Hematopoietic multipotent progenitor cell (in vitro differentiated cells): ENCODE measurements around the gene NCOA3. TPM values are rescaled to one million over a fixed set of nuclear protein-coding genes. Genes with fewer than 3 reads are reported as not detected.
A peak's percentile ranks its signal among the peaks of the same experiment; 100 is the strongest.
"Not testable (repeated sequence)": the region's sequence is repeated elsewhere in the genome, so short reads cannot be mapped to it uniquely, and the experiment has no call there.

ENCODE experiments used
- DNase-seq, 3 donors: peaks; one replicate each; pipeline ENCODE4 v3.0.0-alpha.2; 2011 to 2015; ENCODE audit warnings: low read depth in 2 of 3, low spot score in 2 of 3
- total RNA-seq: library from RNA; depleted of rRNA; stranded (reverse); fragments of >200 nt; gene quantifications from one replicate; pipeline ENCODE4 v1.2.3, GENCODE V29; 2012

NCOA3 gene
- total RNA-seq, 1 donor, result 24.8 TPM

DNA sequence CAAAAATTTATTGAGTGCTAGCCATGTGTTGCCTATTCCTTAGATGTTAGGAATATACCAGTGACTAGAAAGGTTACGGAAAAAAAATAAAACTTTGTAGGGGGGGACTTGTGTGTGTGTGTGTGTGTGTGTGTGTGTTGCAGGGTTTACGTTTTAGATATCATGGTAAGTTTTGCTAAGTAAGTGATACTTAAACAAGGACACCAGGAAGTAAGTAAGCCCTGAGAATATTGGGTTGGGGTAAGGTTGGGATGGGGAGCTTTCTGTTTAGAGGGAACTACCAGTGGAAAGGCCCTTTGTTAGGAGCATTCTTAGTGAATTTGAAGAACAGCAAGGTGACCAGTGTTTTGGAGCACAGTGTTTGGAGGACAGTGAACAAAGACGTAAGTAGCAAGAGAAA lies 30.3 kb downstream of the NCOA3 start:
- no peak for DNase-seq

GRCh38 chr20:47533518-47534062 lies 31.9 kb downstream of the NCOA3 start:
- no peak for DNase-seq

DNA sequence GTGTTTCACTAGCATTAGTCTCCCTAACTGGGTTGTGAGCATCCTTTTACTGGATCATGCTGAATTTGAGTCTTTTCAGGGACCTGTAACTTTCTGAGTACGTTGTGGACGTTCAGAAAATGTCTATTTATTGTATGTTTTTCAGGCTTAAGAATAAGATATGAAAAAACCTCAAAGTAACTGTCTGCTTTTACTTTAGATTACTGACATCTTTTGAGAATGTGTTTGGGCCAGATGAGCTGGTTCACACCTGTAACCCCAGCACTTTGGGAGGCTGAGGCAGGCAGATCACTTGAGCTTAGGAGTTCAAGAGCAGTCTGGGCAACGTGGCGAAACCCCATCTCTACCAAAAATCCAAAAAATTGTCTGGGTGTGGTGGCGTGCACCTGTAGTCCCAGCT lies 32.7 kb downstream of the NCOA3 start:
- DNase-seq, result no peak

DNA sequence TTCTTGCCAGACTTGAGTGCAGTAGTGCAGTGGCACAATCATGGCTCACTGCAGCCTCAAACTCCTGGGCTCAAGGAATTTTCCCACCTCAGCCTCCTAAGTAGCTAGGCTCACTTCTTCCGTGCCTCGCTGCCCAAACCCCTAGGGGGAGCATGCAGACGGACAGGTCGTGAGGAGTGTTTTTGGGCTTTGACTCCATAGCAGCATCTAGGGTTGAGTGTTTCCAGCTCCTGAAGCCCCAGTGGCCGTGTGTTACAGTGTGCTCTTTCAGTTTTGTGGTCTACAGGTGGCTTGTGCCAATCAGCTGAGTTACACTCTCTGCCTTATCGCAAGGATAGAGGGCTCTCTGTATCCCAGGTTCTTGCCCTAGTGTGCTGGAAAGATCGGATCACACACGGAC lies 33.4 kb downstream of the NCOA3 start:
- no peak for DNase-seq

DNA sequence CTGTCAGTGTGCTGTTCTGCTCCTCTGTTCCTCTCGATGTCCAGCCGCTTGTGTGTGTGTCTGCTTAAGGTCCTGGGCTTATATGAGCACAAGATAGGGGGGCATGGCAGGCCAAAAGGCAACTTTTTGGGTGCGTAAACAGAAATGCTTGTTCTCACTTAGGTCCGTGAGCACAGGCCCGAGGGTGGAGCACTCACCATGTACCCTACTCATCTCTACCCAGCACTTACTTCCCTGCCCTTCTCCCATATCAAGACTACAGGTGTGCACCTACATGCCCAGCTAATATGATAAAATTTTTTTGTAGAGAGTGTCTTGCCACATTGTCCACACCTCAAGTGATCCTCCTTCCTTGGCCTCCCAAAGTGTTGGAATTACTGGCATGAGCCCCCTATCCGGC lies 34.3 kb downstream of the NCOA3 start:
- DNase-seq, result no peak

DNA sequence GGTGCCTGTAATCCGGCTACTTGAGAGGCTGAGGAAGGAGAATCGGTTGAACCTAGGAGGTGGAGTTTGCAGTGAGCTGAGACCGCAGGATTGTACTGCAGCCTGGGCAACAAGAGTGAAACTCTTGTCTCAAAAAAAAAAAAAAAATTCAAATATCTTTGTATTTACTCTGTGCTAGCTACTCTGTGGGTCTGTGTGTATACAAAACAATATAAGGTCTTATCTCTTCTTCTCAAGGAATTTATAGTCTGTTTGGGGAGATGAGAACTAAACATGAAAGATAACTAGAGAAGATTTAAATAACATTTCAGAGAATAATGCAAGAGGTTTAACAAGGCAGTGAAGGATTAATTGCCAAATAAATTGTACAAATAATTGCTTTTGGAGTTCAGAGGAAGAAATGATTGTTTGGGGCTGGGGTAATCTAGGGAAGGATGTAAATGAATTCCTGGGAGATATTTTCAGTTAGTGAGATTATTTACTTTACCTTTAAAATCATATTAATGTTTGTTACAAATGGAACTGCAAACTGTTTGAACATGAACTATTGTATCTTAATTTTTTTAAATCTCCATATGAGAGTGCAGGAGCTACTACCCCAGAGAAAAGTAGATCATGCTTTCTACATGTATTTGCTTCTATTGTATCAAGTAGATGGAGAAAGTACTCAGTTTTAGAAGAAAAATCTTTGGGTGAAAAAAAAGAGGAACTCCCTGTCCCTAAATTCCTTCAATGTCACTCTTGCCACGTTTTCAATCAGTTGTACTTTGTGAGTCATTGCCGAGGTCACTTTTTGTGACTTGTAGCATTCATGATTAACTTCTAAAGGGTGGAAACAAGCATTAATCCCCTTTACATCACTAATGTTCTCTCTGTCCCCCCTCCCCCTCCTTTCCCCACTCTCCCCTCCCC lies 39.0 kb downstream of the NCOA3 start:
- DNase-seq, result peak in 2 of 3 donors; percentile 67 to 78

GRCh38 chr20:47541355-47541922 lies 39.8 kb downstream of the NCOA3 start:
- no peak for DNase-seq

GRCh38 chr20:47543006-47543431 lies 41.3 kb downstream of the NCOA3 start:
- DNase-seq, result no peak

- DNase-seq, result no peak
These were observed 42.6 kb downstream of the NCOA3 start for GRCh38 chr20:47544240-47544639.

DNA sequence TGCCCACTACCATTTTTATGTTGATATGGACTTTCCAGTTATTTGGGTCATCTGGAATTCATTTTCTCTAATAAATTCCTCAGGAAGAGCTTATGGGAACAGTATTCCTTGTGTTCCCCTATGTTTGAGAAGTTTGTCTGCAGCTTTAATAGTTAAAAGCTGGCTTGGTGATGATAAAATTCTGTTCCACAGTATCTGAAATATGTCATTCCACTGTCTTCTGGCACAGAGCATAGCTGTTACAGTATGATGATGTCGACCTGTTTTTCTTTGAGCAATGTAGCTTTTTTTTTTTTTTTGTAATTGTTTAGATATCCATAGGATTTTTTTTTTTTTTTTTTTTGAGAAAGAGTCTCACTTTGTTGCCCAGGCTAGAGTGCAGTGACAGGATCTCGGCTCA lies 43.2 kb downstream of the NCOA3 start:
- no peak for DNase-seq

- DNase-seq, result no peak
These were observed 43.8 kb downstream of the NCOA3 start for GRCh38 chr20:47545499-47545898.

GRCh38 chr20:47546184-47547033 lies 44.7 kb downstream of the NCOA3 start:
- no peak for DNase-seq

DNA sequence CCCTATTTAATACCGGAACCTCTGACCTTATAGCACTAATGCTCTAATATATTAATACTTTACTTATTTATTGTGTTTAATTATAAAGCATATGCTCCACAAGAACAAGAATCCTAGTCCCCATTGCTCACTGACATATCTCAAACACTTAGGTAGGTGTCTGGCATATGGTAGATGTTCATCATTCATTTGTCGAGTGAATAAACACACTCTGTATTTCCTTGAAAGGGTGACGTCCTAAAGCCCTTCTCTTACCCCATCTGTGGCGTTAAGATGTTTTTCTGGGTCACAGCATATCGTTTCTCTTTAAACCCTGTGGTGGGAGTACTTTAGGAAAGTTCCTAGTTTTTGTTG lies 45.3 kb downstream of the NCOA3 start:
- no peak for DNase-seq

DNA sequence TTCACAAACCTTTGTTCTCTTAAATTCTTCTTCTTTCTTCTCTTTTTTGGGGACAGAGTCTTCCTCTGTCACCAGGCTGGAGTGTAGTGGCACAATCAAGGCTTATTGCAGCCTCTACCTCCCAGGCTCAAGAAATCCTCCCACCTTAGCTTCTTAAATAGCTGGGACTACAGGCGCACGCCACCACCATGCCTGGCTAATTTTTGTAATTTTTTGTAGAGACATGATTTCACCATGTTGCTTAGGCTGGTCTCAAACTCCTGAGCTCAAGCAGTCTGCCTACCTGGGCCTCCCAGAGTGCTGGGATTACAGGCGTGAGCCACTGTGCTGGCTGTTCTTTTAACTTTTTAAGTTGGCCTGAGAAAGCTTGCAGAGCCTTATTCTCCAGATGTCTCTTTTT lies 48.0 kb downstream of the NCOA3 start:
- DNase-seq, result no peak

DNA sequence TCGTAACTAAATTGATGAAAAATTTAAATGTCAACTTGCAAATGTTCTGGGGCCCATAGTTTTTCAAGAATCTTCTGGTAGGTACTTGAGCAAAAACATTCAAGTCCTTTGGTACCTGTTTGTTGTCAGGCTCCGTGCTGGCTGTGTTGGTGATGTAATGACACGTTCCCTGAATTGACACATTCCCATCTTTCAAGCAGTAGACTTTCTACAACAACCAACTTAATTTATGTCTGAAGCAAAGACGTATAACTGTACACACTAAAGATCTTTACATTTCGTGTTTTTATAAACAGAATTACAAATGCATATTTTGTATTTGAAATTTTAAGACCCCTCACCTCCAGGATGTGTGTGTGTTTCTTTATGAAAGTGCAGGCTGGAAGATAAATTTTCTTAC lies 49.5 kb downstream of the NCOA3 start:
- no peak for DNase-seq

GRCh38 chr20:47551841-47552240 lies 50.2 kb downstream of the NCOA3 start:
- no peak for DNase-seq

DNA sequence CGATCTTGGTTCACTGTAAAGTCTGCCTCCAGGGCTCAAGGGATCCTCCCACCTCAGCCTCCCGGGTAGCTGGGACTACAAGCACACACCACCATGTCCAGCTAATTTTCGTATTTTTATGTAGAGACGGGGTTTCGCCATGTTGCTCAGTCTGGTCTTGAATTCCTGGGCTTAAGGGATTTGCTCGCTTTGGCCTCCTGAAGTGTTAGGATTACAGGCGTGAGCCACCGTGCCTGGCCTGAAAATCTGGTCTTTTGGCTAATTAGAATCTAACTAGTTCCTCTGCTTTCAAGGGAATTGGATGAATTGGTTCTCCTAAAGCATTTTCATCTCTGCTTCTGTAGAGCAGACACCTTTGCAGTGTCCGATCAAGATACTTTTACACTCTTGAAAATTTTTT lies 51.3 kb downstream of the NCOA3 start:
- DNase-seq, result no peak

GRCh38 chr20:47553594-47554235 lies 52.0 kb downstream of the NCOA3 start:
- DNase-seq, result not testable (repeated sequence)

- not testable (repeated sequence) for DNase-seq
These were observed 52.6 kb downstream of the NCOA3 start for GRCh38 chr20:47554283-47554682.

GRCh38 chr20:47557218-47557617 lies 55.5 kb downstream of the NCOA3 start:
- DNase-seq, result no peak

DNA sequence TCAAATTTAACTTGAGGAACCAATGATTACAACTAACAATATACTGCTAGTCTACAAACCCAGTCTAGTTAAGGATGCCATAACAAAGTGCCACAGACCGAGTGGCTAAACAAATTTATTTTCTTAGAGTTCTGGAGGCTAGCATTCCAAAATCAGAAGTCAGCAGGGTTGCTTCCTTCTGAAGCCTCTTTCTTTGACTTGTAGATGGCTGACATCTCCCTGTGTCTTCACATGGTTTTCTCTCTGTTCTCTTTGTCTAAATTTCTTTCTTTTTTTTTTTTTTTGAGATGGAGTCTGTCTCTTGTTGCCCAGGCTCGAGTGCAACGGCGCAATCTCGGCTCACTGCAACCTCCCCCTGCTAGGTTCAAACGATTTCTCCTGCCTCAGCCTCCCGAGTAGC lies 56.1 kb downstream of the NCOA3 start:
- no peak for DNase-seq
